IPS DF 4.7 (cell line): ENCODE results near the gene ZNF750.

Experiments
- DNase-seq: peaks from one replicate; pipeline ENCODE4 v3.0.0-alpha.2; 2013; ENCODE audit warnings: low spot score; ENCODE audit errors: extremely low read depth

Gene ZNF750

DNA sequence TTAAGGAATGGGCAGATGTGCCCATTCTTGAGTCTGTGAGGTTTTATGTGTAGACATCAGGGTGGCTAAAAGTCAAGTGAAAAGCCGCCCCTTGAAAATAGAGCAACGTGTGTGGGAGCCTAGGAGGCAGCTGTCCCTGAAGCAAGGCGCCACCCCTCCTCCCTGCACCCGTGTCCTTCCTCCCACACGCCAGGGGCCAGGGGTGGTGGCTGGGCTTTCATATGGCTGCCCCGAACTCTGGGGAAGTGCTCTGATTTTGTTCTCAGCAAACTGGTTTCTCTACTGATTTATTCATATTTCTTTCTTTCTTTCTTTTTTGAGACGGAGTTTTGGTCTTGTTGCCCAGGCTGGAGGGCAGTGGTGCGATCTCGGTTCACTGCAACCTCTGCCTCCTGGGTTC is 4.7 kb downstream of the ZNF750 start:
- no peak for DNase-seq

GRCh38 chr17:82832881-82833475 is 6.8 kb downstream of the ZNF750 start:
- no peak for DNase-seq

DNA sequence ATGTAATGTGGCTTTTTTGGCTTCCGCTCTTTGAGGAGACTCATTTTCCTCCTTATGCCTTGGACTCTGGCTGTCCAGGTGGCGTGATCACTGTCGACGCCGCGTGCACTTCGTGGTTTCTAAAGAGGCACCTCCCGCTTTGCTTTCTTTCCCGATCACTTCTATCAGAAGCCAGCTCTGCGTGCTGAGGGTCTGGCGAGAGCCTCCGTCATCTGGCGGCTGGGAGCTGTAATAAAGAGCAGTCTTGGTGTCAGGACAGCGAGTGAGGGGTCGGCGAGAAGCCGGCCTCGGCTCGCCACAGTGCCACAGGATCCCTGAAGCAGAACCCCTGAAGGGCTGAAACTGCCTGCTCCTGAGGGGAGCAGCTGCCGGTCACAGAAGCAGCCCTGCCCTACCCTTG is 7.4 kb downstream of the ZNF750 start:
- no peak for DNase-seq

DNA sequence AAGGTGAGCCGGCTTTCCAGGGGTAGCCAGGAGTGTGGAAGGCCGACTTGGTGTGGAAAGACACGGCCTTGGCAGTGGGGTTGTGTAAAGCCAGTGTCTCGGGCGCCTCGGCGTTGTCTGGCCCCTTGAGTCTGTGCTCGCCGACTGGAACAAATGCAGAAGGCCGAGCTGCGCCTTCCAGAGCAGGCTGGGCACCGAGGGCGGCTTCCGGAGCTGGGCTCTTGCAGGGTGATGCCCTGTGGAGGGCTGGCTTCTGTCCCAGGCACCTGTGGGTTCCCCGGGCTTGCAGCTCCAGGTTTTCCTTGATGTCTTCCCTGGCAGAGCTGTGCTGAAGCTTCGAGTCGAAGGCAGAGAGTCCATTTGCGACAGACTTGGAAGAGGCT is 8.0 kb downstream of the ZNF750 start:
- DNase-seq: no peak

DNA sequence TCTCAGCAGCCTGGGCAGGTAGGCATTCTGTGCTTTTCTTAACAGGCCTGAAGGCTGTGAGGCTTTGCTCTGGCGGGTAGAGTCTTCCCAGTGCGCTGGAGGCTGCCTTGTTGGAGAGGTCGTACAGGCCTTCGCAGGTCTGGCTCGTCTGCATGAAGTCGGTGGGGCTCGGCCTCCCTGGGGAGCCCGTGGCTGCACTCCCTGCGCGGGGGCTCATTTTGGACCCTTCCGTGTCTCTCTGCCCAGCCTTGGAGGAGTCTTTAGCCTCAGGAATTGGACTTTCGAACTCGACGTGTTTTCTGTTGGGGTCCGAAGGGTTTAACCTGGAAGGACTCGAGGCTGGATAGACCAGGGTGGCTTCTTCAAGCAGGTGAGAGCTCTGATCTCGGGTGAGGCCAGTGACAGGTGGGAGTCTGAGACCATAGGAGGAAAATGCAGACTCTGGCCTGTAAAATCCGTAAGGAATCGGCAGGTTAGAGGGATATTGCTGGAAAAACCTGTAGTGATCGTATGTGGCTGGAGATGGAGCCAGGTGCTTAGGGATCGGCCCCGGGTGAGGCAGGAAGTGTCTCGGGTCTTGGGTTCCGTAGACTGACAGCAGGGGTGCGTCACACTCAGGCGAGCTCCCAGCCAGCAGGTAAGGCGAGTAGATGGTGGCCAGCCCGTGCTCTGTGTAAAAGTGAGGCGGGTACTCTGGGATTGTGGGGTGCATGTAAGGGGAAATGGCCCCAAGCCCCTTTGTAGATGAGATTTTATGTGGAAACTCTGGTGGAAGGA is 8.6 kb downstream of the ZNF750 start:
- no peak for DNase-seq

- no peak for DNase-seq
Observed at GRCh38 chr17:82830249-82830661, 9.6 kb downstream of the ZNF750 start.

DNA sequence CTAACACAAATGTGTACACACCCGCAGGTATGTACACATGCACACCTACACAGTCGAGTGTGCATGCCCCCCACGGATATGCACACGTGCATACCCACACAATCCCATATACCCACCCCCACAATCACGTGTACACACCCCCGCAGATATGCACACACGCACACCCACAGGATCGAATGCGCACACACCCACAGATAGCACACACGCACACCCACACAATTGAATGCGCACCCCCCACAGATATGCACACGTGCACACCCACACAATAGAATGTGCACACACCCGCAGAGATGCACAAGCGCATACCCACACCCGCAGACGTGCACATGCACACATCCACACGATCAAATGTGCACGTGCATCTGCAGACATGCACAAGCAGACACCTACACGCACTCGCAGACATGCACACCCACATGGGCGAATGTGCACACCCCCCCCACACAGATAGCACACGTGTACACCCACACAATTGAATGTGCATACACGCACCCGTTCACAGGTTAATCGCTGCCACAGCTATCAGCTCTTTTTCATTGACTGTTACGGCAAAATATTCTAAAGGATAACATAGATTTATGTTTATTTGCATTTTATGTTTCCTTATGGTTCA is 10.8 kb downstream of the ZNF750 start:
- no peak for DNase-seq

GRCh38 chr17:82826956-82827355 is 12.9 kb downstream of the ZNF750 start:
- no peak for DNase-seq

GRCh38 chr17:82826211-82826610 is 13.6 kb downstream of the ZNF750 start:
- no peak for DNase-seq

DNA sequence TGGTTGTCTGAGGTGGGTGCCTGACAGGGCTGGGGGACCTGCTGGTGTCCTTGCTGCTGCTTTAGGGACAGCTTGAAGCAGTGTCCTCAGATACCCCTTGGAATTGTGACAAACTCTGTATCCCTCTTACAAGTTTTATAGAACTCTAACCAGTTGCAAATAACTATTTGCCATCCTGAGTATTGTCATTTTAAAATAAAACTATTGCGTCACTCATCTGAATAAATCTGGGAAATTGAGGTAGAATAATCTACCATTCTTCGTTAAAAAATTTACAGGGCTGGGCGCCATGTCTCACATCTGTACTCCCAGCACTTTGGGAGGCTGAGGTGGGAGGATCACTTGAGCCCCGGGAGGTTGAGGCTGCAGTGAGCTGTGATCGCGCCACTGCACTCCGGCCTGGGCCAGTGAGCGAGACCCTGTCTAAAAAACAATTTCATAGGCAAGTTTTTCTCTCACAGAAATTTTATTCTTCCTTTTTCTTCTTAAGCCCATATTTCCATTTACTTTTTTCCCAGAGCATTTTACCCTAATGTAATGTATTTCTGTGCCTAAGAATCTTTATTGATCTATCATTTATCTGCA is 14.2 kb downstream of the ZNF750 start:
- DNase-seq: no peak

DNA sequence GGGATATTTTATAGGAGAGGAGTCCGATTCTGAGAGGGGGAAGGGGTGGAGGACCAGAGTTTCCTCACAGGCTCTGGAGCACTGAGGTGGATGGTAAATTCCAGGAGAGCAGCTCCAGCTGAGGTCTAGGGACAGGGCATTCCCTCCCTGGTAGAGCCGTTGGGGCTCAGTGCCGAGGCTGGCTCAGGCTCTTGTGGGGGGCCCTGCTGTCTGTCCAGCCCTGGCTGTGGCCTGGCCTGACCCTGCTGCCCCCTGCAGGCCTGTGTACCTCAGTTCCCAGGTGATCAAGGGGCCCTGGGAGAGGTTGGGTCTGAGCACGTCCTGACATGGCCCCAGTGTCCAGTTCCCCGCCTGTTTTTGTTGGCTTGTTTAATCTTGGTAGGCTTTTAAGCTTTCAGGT is 16.8 kb downstream of the ZNF750 start:
- DNase-seq: no peak

DNA sequence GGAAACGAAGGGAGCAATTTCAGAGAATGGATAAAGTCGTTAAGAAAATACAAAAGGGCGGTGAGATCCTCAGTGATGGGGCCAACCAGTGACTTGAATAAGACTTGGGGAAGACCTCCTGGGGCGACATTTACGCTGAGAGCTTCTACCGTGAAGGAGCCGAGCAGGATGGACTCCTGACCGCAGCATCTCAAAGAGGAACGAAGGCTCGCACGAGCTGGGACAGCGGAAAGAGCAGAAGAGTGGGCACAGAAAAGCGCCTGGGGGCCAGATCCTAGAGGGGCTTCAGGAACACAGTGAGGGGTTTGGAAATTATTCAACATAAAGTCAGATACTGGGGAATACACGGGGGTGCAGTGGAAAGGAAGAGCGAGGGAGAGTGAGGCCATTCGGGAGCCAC is 17.5 kb downstream of the ZNF750 start:
- no peak for DNase-seq

DNA sequence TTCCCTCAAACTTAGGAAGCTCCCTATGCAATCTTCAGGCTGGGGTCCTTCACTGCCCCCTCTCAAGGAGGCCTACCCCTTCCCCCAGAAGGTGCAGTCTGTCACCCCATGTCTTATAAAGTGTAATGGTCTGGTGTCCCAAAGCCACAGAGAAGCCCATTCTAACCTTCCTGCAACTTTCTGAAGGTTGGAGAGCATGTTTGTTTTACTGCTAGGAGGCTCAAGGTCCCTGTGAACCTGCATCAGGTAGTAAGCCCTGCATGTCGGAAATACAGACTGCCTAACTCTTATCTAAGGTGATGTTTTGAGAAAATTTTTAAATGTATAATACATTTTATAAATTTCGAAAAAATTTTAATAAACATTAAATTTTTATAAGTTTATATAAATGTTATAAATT is 18.3 kb downstream of the ZNF750 start:
- DNase-seq: no peak

GRCh38 chr17:82820278-82821251 is 19.3 kb downstream of the ZNF750 start:
- DNase-seq: no peak

GRCh38 chr17:82817947-82818346 is 21.9 kb downstream of the ZNF750 start:
- DNase-seq: no peak

DNA sequence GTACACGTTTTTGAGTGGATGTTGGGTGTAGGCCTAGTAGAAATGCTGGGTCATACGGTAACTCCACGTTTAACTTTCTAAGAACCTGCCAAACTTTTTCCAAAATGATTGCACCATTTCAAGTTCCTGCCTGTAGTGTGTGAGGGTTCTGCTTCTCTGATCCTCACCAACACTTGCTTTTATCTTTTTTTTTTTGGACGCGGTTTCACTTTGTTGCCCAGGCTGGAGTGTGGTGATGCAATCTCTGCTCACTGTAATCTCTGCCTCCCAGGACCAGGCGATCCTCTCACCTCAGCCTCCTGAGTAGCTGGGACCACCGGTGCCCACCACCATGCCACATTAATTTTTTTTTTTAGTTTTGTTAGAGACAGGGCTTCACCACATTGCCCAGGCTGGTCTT is 23.5 kb downstream of the ZNF750 start:
- DNase-seq: no peak

DNA sequence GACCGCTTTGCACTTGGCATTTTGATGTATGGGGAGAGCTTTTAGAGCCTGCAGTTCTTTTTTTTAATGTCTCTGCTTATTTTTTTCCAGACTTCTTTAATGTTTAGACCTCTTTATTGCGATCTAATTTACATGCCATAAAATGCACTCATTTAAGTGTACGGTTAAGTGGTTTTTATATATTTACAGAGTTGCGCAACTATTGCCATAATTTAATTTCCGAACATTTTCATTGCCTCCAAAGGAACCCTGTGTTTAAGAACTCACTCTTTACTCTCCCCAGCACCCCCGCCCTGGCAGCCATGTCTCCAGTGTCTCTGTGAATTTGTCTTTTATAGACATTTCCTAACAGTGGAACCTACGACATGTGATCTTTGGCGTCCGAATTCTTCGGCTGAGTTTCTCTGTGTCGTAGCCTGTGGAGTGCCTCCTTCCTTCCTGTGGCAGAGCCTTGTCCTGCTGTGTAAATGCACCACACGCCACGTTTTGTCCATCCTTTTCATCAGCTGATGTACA is 24.0 kb downstream of the ZNF750 start:
- DNase-seq: no peak

DNA sequence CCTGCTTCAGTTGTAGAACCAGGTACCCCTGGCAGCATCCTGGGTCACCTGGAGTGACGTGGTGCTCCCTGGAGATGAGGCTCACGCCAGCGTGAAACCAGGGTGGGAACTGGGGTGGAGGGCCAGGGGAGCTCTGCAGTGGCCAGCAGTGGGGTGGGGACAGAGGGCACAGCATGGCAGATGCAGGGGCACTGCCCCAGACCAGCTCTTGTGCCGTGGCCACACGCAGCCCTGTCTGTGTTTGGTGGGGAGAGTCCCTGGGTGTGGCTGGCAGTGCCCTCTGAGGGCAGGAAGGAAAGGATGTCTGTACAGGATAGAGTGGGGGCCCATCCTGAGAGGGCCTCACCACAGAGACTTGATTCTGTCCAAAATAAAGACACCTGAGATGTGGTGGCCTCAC is 24.5 kb downstream of the ZNF750 start:
- DNase-seq: no peak

DNA sequence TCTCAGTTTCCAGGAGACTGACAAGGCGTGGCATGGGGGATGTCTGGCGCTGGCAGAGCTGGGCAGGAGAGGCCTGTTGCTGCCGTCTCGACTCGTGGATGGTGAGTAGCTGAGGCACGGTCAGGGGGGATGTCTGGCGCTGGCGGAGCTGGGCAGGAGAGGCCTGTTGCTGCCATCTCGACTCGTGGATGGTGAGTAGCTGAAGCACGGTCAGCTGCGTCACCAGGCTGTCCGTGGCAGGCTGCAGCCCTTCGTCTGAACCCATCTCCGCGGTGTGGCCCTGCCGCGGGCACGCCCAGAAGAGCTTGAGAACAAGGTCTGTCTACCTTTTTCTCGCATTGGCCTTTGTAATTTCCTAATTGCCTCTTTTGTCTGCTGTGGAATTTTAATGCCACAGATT is 25.0 kb downstream of the ZNF750 start:
- DNase-seq: no peak

DNA sequence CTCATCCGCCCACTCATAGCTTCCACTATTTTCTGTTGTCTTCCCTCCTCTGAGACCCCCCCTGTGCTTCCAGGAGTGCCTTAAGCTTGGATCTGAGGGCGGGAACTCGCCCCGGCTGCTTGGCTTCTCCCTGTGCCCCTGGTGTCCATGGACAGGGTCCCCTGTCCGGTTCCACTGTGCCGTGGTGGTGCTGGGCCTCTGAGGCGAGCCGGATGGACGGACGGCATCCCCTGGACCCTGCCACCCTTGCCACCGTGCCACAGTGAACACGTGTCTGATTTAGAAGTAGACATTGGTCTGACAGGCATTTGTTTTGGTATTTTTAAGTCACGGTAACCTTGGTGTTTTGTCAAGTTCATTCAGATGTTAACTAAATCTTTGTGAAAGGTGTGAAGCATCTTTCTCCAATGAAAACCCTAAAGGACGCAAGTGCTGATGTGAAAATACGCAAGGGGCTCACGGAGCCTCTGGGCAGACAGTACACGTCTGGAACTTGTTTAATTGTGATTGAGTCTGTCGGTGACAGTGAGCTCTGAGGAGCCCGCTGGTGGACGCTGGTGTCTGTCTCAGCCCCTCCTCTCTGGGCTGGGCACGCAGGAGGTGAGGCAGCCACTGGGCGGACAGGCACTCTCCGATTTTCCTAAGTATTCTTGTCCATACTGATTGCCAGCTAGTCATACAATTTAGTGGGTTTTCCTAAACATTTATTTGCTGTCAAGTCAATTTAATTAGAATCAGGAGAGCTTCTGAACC is 26.3 kb downstream of the ZNF750 start:
- no peak for DNase-seq
